Fibroblast of lung (primary cell): ENCODE data around the gene MBNL1.

Source experiments
- EZH2 ChIP-seq: IDR thresholded peaks from 2 replicates; pipeline ENCODE4 v1.5.1; 2012; ENCODE audit warnings: low read length, control low read depth, mild to moderate bottlenecking; ENCODE audit errors: missing control alignments
- TF ChIP-seq, protein P1 (sequence below), 2 donors: IDR thresholded peaks in 1 of 2; conservative IDR thresholded peaks in 1 of 2; 1 replicate in 1 of 2; 2 replicates in 1 of 2; pipeline ENCODE4 v1.5.1; 2011 to 2012; ENCODE audit warnings: low read length in 2 of 2, control low read depth in 1 of 2, inconsistent platforms in 1 of 2, low read depth in 1 of 2, mild to moderate bottlenecking in 1 of 2

DNA sequence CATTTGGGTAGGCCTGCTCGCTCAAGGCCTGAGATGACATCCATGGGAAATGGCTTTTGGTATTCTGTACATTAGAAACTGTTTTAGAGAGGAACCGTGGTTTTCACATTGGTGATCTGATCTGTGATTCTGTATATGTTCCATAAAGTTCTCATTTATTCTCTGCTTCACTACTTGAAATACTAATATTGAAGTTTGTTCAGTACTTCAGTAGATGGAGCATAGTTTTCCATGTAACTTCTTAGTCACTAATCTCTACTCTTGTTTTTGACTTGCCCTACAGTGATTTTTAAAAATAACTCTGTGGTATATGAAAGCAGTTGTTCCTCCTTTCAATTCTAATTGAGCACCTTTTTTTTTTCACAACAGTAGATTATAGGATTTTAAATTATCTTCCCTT is 66.5 kb downstream of the MBNL1 start:
- TF ChIP-seq, protein P1, sequence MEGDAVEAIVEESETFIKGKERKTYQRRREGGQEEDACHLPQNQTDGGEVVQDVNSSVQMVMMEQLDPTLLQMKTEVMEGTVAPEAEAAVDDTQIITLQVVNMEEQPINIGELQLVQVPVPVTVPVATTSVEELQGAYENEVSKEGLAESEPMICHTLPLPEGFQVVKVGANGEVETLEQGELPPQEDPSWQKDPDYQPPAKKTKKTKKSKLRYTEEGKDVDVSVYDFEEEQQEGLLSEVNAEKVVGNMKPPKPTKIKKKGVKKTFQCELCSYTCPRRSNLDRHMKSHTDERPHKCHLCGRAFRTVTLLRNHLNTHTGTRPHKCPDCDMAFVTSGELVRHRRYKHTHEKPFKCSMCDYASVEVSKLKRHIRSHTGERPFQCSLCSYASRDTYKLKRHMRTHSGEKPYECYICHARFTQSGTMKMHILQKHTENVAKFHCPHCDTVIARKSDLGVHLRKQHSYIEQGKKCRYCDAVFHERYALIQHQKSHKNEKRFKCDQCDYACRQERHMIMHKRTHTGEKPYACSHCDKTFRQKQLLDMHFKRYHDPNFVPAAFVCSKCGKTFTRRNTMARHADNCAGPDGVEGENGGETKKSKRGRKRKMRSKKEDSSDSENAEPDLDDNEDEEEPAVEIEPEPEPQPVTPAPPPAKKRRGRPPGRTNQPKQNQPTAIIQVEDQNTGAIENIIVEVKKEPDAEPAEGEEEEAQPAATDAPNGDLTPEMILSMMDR (conservative IDR thresholded peaks at IDR 0.05 in 1 of 2, IDR thresholded peaks at IDR 0.05 in 1 of 2; ENCODE audit: low read depth in 1 of 2, low read length in 2 of 2), result no peak
- TF ChIP-seq EZH2, result no peak
